SK-N-SH (cell line): Measurements from ENCODE around the gene D2HGDH. TPM values are rescaled to one million over a fixed set of nuclear protein-coding genes. Genes with fewer than 3 reads are reported as not detected.
A peak's percentile ranks its signal among the peaks of the same experiment; 100 is the strongest.

ENCODE experiments used
- CTCF ChIA-PET: fragments of 300-600, 350-600 bp; formaldehyde crosslinking; extraction: SDS; loops from one replicate; lab custom pipeline; 2021; lab: Yijun Ruan, JAX
- POLR2A ChIA-PET: fragments of 350-600 bp; sonication (Branson Sonifier 250); formaldehyde crosslinking; extraction: SDS; loops from one replicate; lab custom pipeline; 2020; ENCODE audit warnings: antibody characterized with exemption, inconsistent platforms; lab: Yijun Ruan, JAX
- DNase-seq: peaks from one replicate; pipeline ENCODE4 v3.0.0; 2012
- H2AFZ ChIP-seq: fragments of 200-600 bp; sonication (generic); 2 replicates; pipeline ENCODE4 v1.8.1; 2016; ENCODE audit warnings: antibody characterized with exemption, mild to moderate bottlenecking, low read depth
- H3F3A ChIP-seq: fragments of 200-600 bp; sonication (generic); replicated peaks from 2 replicates; pipeline ENCODE3; 2016; ENCODE audit warnings: antibody characterized with exemption, mild to moderate bottlenecking; ENCODE audit not compliant: insufficient read depth
- H3K27ac ChIP-seq, 2 experiments: fragments of 200-500 bp in 1 of 2; fragments of 200-600 bp in 1 of 2; sonication (Bioruptor generic) in 1 of 2; sonication (generic), shearing (Covaris generic) in 1 of 2; 2 replicates each; pipeline versions ENCODE4 v1.5.1 to v1.6.1; 2014 to 2016; ENCODE audit warnings: low read depth in 2 of 2, inconsistent platforms in 1 of 2, low read length in 1 of 2, mild to moderate bottlenecking in 1 of 2, mixed read lengths in 1 of 2
- H3K27me3 ChIP-seq: fragments of 200-600 bp; sonication (generic), shearing (Covaris generic); 2 replicates; pipeline ENCODE4 v1.6.1; 2016; ENCODE audit warnings: mixed run types; ENCODE audit not compliant: insufficient read depth
- H3K36me3 ChIP-seq, 2 experiments: fragments of 200-500 bp in 1 of 2; fragments of 200-600 bp in 1 of 2; sonication (Bioruptor generic) in 1 of 2; sonication (generic) in 1 of 2; replicated peaks in 1 of 2; 2 replicates each; pipeline versions ENCODE3 to v1.5.1; 2014 to 2016; ENCODE audit warnings: low read length in 1 of 2, mild to moderate bottlenecking in 1 of 2; ENCODE audit not compliant: insufficient read depth in 2 of 2, control insufficient read depth in 1 of 2
- H3K4me1 ChIP-seq, 2 experiments: fragments of 200-500 bp in 1 of 2; fragments of 200-600 bp in 1 of 2; sonication (Bioruptor generic) in 1 of 2; sonication (generic), shearing (Covaris generic) in 1 of 2; 2 replicates each; pipeline versions ENCODE4 v1.5.1 to v1.6.1; 2014 to 2016; ENCODE audit warnings: low read depth in 1 of 2, low read length in 1 of 2, mixed run types in 1 of 2; ENCODE audit not compliant: insufficient read depth in 2 of 2, control insufficient read depth in 1 of 2
- H3K4me2 ChIP-seq: fragments of 200-600 bp; sonication (generic), shearing (Covaris generic); 2 replicates; pipeline ENCODE4 v1.6.1; 2017; ENCODE audit warnings: mixed run types
- H3K4me3 ChIP-seq, 2 experiments: fragments of 200-500 bp in 1 of 2; fragments of 200-600 bp in 1 of 2; sonication (Bioruptor generic) in 1 of 2; sonication (generic), shearing (Covaris generic) in 1 of 2; 2 replicates each; pipeline versions ENCODE4 v1.5.1 to v1.8.1; 2014 to 2016; ENCODE audit warnings: low read depth in 2 of 2, inconsistent platforms in 1 of 2, low read length in 1 of 2, mild to moderate bottlenecking in 1 of 2, mixed read lengths in 1 of 2, moderate library complexity in 1 of 2
- H3K79me2 ChIP-seq: fragments of 200-600 bp; sonication (generic); 2 replicates; pipeline ENCODE4 v1.8.1; 2017; ENCODE audit warnings: mild to moderate bottlenecking; ENCODE audit not compliant: insufficient read depth
- H3K9ac ChIP-seq: fragments of 200-600 bp; sonication (generic); 2 replicates; pipeline ENCODE4 v1.6.1; 2017; ENCODE audit warnings: mixed run types
- H3K9me2 ChIP-seq: fragments of 200-600 bp; sonication (generic); 2 replicates; pipeline ENCODE4 v1.6.1; 2017; ENCODE audit warnings: mixed run types
- H3K9me3 ChIP-seq: fragments of 200-600 bp; sonication (generic); 2 replicates; pipeline ENCODE4 v1.6.1; 2017; ENCODE audit warnings: mixed run types, mild to moderate bottlenecking, moderate library complexity
- H4K20me1 ChIP-seq: fragments of 200-600 bp; sonication (generic); 2 replicates; pipeline ENCODE4 v1.6.1; 2017; ENCODE audit warnings: mild to moderate bottlenecking, mixed run types; ENCODE audit not compliant: insufficient read depth
- CHD2 ChIP-seq: fragments of 150-350 bp; IDR thresholded peaks from 2 replicates; pipeline ENCODE4 v1.6.1; 2018; ENCODE audit warnings: low read length; ENCODE audit not compliant: partially characterized antibody
- CTCF ChIP-seq: fragments of 200-600 bp; sonication (generic); IDR thresholded peaks from 2 replicates; pipeline ENCODE4 v1.6.1; 2017; ENCODE audit warnings: antibody characterized with exemption, mild to moderate bottlenecking, moderate library complexity
- FOXM1 ChIP-seq: IDR thresholded peaks from 2 replicates; pipeline ENCODE4 v1.4.0; 2012; ENCODE audit warnings: low read depth, mild to moderate bottlenecking
- GABPA ChIP-seq: IDR thresholded peaks from 2 replicates; pipeline ENCODE4 v1.4.0; 2012; ENCODE audit warnings: low read depth, mild to moderate bottlenecking
- GATA2 ChIP-seq: sonication (generic); formaldehyde crosslinking; IDR thresholded peaks from 2 replicates; pipeline ENCODE4 v1.5.0; 2020; ENCODE audit warnings: mild to moderate bottlenecking, missing genetic modification reagents
- MAX ChIP-seq: IDR thresholded peaks from 2 replicates; pipeline ENCODE4 v1.4.0; 2012; ENCODE audit warnings: low read depth
- MEF2A ChIP-seq: IDR thresholded peaks from 2 replicates; pipeline ENCODE4 v1.4.0; 2012; ENCODE audit warnings: low read depth, borderline replicate concordance
- MXI1 ChIP-seq: IDR thresholded peaks from 2 replicates; pipeline ENCODE4 v1.6.1; 2012; ENCODE audit warnings: mild to moderate bottlenecking, low read depth, low read length, improper control_type of control experiment
- NFIC ChIP-seq: IDR thresholded peaks from 2 replicates; pipeline ENCODE4 v1.4.0; 2012; ENCODE audit warnings: borderline replicate concordance
- RAD21 ChIP-seq: IDR thresholded peaks from 2 replicates; pipeline ENCODE4 v1.6.1; 2012; ENCODE audit warnings: mild to moderate bottlenecking, low read length
- RCOR1 ChIP-seq: fragments of 150-350 bp; IDR thresholded peaks from 2 replicates; pipeline ENCODE4 v1.6.1; 2017; ENCODE audit warnings: antibody characterized with exemption, low read length
- SIN3A ChIP-seq: IDR thresholded peaks from 2 replicates; pipeline ENCODE4 v1.6.1; 2012; ENCODE audit warnings: low read depth, mild to moderate bottlenecking, low read length, moderate library complexity, borderline replicate concordance
- SMC3 ChIP-seq: IDR thresholded peaks from 2 replicates; pipeline ENCODE4 v1.6.1; 2012; ENCODE audit warnings: low read depth, low read length, improper control_type of control experiment
- TCF12 ChIP-seq: IDR thresholded peaks from 2 replicates; pipeline ENCODE4 v1.4.0; 2012
- TEAD4 ChIP-seq: IDR thresholded peaks from 2 replicates; pipeline ENCODE4 v1.4.0; 2012; ENCODE audit warnings: mild to moderate bottlenecking, borderline replicate concordance; ENCODE audit not compliant: insufficient read depth
- USF1 ChIP-seq: IDR thresholded peaks from 2 replicates; pipeline ENCODE4 v1.4.0; 2012; ENCODE audit warnings: low read depth, borderline replicate concordance
- WGBS: methylation state at CpG from one replicate; pipeline ENCODE4 v1.1.6; 2017; ENCODE audit warnings: low lambda C conversion rate; 5-methylcytosine and 5-hydroxymethylcytosine counted together
- polyA plus RNA-seq, 3 experiments: library from polyadenylated mRNA; depleted of rRNA; stranded (reverse); fragments of >200 nt; gene quantifications; 2 replicates each; pipeline ENCODE4 v1.2.3, GENCODE V29; 2012
- TF ChIP-seq, protein P1 (sequence below): IDR thresholded peaks from 2 replicates; pipeline ENCODE4 v1.6.1; 2012; ENCODE audit warnings: mild to moderate bottlenecking, low read depth, low read length, moderate library complexity
- TF ChIP-seq, protein P2 (sequence below): fragments of 150-350 bp; IDR thresholded peaks from 2 replicates; pipeline ENCODE4 v1.6.1; 2016; ENCODE audit warnings: mild to moderate bottlenecking, low read depth, low read length

The D2HGDH gene
- polyA plus RNA-seq, 1 of the 3 experiments (the other 2 are of a cell fraction): 36.3 TPM

DNA sequence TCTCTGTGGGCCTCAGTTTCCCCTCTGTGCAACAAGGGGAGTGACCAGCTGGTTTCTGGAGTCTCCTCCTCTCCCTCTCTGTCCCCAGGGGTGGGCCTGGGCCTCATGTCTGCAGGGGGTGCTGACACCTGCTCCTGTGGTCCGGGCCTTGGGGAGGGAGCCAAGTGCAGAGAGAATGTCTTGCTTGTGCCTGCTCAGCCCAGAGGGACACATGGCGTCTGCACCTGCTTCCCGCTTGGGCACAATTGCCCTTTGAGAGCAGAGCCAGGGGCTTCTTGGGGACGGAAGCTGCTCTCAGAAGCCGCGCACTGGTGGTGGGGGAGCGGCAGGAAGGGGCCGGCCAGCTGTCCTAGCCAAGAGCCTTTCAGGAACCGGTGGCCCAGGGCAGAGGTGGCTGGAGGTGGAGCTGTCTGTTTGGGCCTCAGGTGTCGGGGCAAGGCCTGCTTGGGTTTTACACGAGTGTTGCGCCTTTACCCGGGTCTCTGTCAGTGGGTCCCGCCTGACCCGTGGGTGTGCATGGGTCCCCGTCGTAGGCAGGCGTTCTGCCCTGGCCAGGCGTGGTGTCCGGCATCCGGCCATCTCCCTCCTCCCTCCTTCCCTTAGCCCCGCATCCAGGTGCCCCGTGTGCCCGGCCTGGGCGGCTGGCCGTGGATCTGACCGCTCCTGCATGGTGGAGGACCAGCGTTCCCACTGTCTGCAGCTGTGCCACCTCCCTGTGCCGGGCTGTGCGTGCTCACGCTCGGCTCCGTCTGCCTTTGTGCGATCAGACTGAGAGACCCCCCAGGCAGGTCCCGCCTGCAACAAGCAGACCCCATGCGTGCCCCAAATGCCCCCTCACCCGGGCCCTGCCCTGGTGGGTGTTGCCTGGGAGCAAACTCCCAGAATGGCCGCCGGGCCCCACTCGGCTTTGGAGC lies 78.6 kb downstream of the D2HGDH start:
- no peak overlapping the region for H3K4me2 ChIP-seq
- WGBS: 75% methylated on average over 17 of the region's 40 CpGs
- H3K4me1 ChIP-seq: peaks cover 0 to 36% of the 10 kb centered on the region in 2 experiments; a peak in 3 of 4 replicates
- no peaks in the 10 kb centered on the region for H3K36me3 ChIP-seq
- H3K9me3 ChIP-seq: no peaks in the 10 kb centered on the region
- POLR2A ChIA-PET: no interaction called here
- TF ChIP-seq, protein P1, sequence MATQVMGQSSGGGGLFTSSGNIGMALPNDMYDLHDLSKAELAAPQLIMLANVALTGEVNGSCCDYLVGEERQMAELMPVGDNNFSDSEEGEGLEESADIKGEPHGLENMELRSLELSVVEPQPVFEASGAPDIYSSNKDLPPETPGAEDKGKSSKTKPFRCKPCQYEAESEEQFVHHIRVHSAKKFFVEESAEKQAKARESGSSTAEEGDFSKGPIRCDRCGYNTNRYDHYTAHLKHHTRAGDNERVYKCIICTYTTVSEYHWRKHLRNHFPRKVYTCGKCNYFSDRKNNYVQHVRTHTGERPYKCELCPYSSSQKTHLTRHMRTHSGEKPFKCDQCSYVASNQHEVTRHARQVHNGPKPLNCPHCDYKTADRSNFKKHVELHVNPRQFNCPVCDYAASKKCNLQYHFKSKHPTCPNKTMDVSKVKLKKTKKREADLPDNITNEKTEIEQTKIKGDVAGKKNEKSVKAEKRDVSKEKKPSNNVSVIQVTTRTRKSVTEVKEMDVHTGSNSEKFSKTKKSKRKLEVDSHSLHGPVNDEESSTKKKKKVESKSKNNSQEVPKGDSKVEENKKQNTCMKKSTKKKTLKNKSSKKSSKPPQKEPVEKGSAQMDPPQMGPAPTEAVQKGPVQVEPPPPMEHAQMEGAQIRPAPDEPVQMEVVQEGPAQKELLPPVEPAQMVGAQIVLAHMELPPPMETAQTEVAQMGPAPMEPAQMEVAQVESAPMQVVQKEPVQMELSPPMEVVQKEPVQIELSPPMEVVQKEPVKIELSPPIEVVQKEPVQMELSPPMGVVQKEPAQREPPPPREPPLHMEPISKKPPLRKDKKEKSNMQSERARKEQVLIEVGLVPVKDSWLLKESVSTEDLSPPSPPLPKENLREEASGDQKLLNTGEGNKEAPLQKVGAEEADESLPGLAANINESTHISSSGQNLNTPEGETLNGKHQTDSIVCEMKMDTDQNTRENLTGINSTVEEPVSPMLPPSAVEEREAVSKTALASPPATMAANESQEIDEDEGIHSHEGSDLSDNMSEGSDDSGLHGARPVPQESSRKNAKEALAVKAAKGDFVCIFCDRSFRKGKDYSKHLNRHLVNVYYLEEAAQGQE: no peak
- TF ChIP-seq TEAD4 (no peak), NFIC (no peak)
- no peaks in the 10 kb centered on the region for H3K27me3 ChIP-seq
- H3K27ac ChIP-seq: no peak overlapping the region
- no peaks in the 10 kb centered on the region for H3K9me2 ChIP-seq
- no peak overlapping the region for H3K9ac ChIP-seq
- no peak overlapping the region for H3K4me3 ChIP-seq
- no peak overlapping the region for H2AFZ ChIP-seq
- peak; percentile 21 for DNase-seq
- H3K79me2 ChIP-seq: no peaks in the 10 kb centered on the region
- CTCF ChIA-PET: interaction anchor here (0.7 to 1.0 kb wide), 2 partner anchors 22 to 110 kb away, joined by 3 read pairs; partner anchors contain the start of gene ING5
- H3F3A ChIP-seq: no peaks in the 10 kb centered on the region
- H4K20me1 ChIP-seq: no peaks in the 10 kb centered on the region

DNA sequence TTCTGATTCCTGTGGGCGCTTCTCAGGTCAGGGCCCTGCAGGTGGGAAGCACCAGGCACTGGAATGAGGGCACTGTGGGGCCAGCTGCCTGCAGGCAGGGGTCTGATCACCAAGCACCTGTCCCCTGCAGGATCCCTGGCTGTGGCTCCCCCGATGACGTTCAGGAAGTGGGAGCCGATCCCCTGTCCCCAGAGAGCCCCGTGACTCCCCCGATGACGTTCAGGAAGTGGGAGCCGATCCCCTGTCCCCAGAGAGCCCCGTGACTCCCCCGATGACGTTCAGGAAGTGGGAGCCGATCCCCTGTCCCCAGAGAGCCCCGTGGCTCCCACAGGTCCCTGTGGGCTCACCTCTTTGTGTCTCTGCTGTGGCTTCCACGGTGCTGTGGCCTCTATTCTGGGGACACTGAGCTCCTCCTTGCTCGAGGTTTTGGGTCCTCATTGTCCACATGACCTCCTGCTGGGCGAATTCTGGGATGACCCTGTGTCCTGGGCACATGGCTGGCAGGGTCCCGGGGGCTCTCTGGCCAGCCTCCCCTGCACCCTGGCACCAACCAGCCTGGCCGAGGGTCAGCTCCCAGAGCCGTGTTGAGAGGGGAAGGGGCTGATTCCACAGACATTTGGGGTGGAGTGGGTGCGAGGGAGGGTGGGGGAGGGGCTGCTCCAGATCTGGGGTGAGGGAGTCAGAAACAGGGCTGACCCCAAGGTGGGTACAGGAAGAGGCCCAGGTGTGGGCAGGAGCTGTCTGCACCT lies 79.4 kb downstream of the D2HGDH start:
- no peak overlapping the region for H3K4me2 ChIP-seq
- no peaks in the 10 kb centered on the region for H4K20me1 ChIP-seq
- H3K27ac ChIP-seq: no peak overlapping the region
- peak; percentile 12 for DNase-seq
- WGBS: 74% methylated on average over 7 of the region's 20 CpGs
- no peak overlapping the region for H3K4me3 ChIP-seq
- no peaks in the 10 kb centered on the region for H3K36me3 ChIP-seq
- H3F3A ChIP-seq: no peaks in the 10 kb centered on the region
- H2AFZ ChIP-seq: no peak overlapping the region
- no peak overlapping the region for H3K9ac ChIP-seq
- no peaks in the 10 kb centered on the region for H3K27me3 ChIP-seq
- ChIA-PET CTCF (interaction anchor here (0.7 to 1.0 kb wide), 2 partner anchors 21 to 111 kb away, joined by 3 read pairs; partner anchors contain the start of gene ING5), POLR2A (no interaction called here)
- H3K9me3 ChIP-seq: no peaks in the 10 kb centered on the region
- no peaks in the 10 kb centered on the region for H3K79me2 ChIP-seq
- H3K9me2 ChIP-seq: no peaks in the 10 kb centered on the region
- H3K4me1 ChIP-seq: peaks cover 0 to 28% of the 10 kb centered on the region in 2 experiments; a peak in 2 of 4 replicates
- TF ChIP-seq MAX: no peak
- TF ChIP-seq SMC3: no peak
- no peak for TF ChIP-seq USF1
- TF ChIP-seq FOXM1: no peak
- TF ChIP-seq MEF2A: no peak
- no peak for TF ChIP-seq RCOR1
- no peak for TF ChIP-seq RAD21
- TF ChIP-seq, protein P2, sequence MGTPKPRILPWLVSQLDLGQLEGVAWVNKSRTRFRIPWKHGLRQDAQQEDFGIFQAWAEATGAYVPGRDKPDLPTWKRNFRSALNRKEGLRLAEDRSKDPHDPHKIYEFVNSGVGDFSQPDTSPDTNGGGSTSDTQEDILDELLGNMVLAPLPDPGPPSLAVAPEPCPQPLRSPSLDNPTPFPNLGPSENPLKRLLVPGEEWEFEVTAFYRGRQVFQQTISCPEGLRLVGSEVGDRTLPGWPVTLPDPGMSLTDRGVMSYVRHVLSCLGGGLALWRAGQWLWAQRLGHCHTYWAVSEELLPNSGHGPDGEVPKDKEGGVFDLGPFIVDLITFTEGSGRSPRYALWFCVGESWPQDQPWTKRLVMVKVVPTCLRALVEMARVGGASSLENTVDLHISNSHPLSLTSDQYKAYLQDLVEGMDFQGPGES: no peak
- no peak for TF ChIP-seq CTCF
- no peak for TF ChIP-seq MXI1
- no peak for TF ChIP-seq GABPA
- TF ChIP-seq GATA2: no peak
- no peak for TF ChIP-seq CHD2
- TF ChIP-seq TCF12: no peak
- TF ChIP-seq SIN3A: no peak
